ENCODE results near the gene ATP5PO.

GRCh38 chr21:33951276-33952178 is 35.9 kb upstream of the ATP5PO start:
- TF ChIP-seq, protein P1, sequence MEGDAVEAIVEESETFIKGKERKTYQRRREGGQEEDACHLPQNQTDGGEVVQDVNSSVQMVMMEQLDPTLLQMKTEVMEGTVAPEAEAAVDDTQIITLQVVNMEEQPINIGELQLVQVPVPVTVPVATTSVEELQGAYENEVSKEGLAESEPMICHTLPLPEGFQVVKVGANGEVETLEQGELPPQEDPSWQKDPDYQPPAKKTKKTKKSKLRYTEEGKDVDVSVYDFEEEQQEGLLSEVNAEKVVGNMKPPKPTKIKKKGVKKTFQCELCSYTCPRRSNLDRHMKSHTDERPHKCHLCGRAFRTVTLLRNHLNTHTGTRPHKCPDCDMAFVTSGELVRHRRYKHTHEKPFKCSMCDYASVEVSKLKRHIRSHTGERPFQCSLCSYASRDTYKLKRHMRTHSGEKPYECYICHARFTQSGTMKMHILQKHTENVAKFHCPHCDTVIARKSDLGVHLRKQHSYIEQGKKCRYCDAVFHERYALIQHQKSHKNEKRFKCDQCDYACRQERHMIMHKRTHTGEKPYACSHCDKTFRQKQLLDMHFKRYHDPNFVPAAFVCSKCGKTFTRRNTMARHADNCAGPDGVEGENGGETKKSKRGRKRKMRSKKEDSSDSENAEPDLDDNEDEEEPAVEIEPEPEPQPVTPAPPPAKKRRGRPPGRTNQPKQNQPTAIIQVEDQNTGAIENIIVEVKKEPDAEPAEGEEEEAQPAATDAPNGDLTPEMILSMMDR (IDR thresholded peaks at IDR 0.05) = no peak
- TF ChIP-seq KAT7 (CRISPR knock-in tag; IDR thresholded peaks at IDR 0.05; ENCODE audit: borderline replicate concordance) (no peak), IRF2 (CRISPR knock-in tag; IDR thresholded peaks at IDR 0.05; ENCODE audit: borderline replicate concordance, low read depth) (no peak), ZNF138 (CRISPR knock-in tag; conservative IDR thresholded peaks at IDR 0.05) (no peak), FOXP1 (CRISPR knock-in tag; IDR thresholded peaks at IDR 0.05; ENCODE audit: borderline replicate concordance) (no peak)

All from WTC11 (cell line).